C4-2B (cell line): ENCODE measurements around the gene TPRA1.

Experiments
- H3K27ac ChIP-seq: fragments of 450-650 bp; 2 replicates; pipeline ENCODE4 v1.5.1; 2017
- ZFX ChIP-seq: fragments of 450-650 bp; IDR thresholded peaks from 2 replicates; pipeline ENCODE4 v1.6.1; 2017
- TF ChIP-seq, protein P1 (sequence below): fragments of 450-650 bp; conservative IDR thresholded peaks from 2 replicates; pipeline ENCODE4 v1.5.1; 2017; ENCODE audit warnings: mild to moderate bottlenecking

Gene TPRA1

DNA sequence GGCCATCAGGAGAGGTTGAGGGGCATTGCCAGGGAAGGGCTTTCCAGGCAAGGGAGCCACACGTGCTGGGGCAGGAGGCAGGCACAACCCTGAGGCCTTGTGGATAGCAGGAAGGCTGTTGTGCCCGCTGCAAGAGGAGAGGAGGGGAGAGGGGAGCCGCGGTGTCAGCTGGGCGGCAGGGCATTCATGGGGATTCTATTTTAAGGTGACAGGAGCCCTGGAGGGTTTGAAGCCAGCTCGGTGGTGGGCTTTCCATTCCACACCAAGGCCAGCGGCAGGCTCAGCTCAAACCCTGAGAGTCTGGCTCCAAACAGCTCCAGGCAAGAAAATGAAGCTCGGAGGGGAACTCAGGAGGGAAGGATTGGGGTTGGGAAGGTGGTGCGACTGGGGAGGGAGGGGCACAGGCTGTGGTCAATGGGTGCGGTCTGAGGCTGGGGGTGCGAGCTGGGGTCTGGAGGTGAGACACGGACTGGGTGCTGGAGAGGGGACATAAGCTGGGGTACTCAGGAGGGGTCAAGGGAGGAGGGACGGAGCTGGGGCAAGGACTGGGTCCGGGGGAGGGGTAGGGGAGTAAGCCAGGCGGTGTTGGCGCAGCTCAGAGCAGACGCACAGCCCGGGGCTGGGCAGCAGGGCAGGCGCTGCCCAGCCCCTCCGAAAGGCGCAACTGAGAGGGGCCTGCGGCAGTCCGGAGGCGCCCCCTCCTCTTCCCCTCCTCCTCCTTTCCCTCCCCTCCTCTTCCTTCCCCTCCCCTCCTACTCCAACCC is 43.4 kb downstream of the TPRA1 start:
- H3K27ac ChIP-seq, result no peak overlapping the region; the same call in 1 of the 2 replicates
- no peak for TF ChIP-seq ZFX
- TF ChIP-seq, protein P1, sequence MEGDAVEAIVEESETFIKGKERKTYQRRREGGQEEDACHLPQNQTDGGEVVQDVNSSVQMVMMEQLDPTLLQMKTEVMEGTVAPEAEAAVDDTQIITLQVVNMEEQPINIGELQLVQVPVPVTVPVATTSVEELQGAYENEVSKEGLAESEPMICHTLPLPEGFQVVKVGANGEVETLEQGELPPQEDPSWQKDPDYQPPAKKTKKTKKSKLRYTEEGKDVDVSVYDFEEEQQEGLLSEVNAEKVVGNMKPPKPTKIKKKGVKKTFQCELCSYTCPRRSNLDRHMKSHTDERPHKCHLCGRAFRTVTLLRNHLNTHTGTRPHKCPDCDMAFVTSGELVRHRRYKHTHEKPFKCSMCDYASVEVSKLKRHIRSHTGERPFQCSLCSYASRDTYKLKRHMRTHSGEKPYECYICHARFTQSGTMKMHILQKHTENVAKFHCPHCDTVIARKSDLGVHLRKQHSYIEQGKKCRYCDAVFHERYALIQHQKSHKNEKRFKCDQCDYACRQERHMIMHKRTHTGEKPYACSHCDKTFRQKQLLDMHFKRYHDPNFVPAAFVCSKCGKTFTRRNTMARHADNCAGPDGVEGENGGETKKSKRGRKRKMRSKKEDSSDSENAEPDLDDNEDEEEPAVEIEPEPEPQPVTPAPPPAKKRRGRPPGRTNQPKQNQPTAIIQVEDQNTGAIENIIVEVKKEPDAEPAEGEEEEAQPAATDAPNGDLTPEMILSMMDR, result no peak

DNA sequence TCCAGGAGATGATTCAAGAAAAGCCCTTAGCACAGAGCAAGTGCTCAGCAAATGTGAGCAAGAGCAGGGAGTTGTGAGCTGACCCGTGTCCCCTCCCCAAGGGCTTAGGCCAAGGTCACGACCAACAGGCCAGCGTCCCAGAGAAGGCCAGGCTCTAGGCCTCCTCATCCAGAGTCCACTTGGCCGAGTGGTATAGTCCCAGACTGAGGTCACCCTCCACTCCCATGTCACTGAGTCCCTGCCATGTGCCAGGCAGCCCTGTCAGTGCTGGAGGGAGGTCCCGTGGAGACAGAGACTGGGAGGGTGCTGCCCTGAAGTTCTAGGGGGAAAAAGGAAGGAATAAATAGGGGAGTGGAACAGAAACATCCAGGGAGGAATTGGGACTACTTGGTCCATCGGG is 44.0 kb downstream of the TPRA1 start:
- TF ChIP-seq ZFX, result no peak
- TF ChIP-seq, protein P1, result no peak
- H3K27ac ChIP-seq, result no peak overlapping the region

DNA sequence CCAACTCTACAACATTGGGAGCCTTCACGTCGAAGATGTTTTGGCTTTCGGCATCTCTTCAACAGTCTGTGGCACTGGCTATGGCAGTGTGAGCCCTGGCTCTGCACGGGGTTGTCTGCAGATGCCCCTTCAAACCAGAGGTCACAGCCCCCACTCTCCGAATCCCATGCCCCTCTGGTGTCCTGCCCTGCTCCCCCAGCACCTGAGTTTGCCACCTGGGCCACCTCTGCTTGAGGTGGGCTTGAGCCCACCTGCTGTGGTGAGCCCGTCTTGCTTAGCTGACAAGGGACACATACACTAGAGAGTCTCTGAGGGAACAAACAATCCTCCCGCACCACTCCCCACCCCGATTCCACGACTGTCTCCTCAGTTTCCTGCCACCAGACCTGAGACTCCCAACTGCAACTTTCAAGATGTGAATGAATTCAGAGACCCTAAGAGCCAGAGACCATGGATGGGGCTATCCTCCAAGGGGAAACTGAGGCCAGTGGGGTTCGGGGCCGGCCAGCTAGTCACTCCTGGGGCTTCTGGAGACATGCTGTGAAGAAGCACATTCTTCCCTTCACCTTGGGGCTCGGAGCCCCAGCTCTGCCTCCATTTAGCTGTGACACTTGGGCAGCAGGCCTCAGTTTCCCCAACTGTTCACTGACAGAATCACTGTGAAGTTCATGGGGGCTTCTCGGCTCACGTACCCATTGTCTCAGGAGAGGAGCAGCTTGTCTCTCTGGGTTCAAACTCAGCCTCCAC is 44.6 kb downstream of the TPRA1 start:
- TF ChIP-seq, protein P1, result no peak
- TF ChIP-seq ZFX, result no peak

DNA sequence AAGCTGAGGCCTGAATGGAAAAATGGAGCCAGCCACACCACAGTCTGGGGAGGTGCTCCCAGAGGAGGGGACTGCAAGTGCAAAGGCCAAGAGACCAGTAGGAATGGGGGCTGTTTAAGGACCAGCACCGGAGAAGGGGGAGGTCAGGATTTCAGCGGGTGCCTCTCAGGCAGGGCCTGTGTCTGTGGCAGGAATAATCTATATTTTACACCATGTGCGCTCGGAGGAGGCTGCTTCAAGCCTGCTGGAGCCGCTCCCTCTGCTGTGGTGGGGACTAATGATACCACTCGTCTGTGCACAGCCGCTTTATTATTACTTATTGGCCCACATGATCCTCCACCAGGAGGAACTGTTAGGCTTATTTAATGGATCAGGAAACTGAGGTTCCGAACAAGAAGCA is 45.3 kb downstream of the TPRA1 start:
- TF ChIP-seq, protein P1, result no peak
- TF ChIP-seq ZFX, result no peak
- H3K27ac ChIP-seq, result no peak overlapping the region

More for the DNA sequence above, 44.6 kb downstream of the TPRA1 start:
- no peak overlapping the region for H3K27ac ChIP-seq

DNA sequence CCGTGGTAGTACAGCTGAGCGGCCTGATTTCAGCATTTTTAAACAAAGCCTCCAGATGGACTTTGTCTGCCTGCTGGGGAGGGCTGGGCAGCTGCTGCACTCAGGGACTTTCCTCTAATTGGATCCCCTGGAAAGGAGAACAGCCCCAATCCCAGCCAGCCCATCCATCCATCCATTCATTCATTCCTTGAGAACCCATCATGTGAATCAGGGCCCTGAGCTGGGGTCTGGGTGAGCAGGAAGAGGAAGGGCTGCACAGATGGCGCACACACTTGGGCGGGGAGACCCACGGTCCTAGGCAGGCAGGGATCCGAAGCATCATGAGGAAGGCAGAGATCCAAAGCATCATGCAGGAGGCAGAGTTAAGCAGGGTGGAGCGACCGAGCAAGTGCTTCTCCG is 45.7 kb downstream of the TPRA1 start:
- TF ChIP-seq ZFX, result no peak
- TF ChIP-seq, protein P1, result no peak
- no peak overlapping the region for H3K27ac ChIP-seq

DNA sequence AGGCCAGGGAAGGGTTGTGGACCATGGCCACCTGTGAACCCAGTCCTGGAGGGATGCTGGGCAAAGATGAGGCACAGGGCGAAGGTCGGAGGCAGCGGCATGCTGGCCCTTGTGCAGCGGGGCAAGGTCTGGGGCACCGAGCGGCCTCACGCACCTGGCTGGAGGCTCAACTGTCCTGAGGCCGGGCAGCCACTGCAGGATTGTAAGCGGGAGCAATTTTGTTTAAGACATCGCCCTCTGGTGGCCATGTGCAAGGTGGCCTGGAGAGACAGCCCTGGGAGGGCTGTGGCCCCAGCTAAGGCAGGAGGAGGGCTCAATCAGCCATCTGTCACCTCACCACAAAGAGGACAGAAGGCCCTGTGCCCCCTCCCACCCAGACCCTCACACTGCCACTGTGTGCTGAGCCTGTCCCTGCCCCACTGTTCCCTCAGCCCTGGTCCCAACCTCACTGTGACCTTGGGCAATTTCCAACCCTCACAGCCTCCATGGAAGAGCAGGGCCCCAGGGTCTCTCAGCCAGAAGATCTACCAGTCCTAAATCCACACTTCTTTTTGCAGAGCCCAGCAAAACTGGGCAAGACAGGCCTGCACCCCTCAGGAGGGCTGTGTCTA is 46.2 kb downstream of the TPRA1 start:
- no peak overlapping the region for H3K27ac ChIP-seq
- TF ChIP-seq ZFX, result no peak
- TF ChIP-seq, protein P1, result peak; percentile 96

DNA sequence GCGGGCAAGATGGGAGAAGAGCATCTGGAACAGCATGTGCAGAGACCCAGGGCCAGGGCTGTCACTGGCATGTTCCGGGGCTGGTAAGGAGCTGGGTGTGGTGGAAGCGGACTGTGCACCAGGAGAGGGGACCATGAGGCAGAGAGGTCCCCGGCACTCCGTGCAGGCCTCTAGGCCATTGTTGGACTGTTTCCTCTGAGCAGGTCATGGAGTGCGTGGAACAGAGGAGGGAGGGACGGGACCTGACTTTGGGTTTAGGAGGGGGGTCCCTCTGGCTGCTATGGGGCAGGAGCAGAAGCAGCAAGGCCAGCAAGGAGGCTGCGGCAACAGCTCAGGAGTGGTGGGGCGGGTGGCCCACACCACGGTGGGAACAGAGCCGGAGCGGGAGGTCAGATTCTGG is 47.1 kb downstream of the TPRA1 start:
- H3K27ac ChIP-seq, result no peak overlapping the region; the same call in 1 of the 2 replicates
- TF ChIP-seq ZFX, result no peak
- TF ChIP-seq, protein P1, result no peak
